ENCODE data around the gene ZNF844.
A peak's percentile ranks its signal among the peaks of the same experiment; 100 is the strongest.
"Not testable (repeated sequence)": the region's sequence is repeated elsewhere in the genome, so short reads cannot be mapped to it uniquely, and the experiment has no call there.

ZNF844 gene

GRCh38 chr19:12092956-12093355, 28.4 kb downstream of the ZNF844 start:
- no peak for DNase-seq

GRCh38 chr19:12093777-12094176, 29.2 kb downstream of the ZNF844 start:
- DNase-seq: no peak

- no peak for DNase-seq
Observed at GRCh38 chr19:12095111-12095790, 30.7 kb downstream of the ZNF844 start.

- no peak for DNase-seq
Observed at GRCh38 chr19:12098040-12098439, 33.5 kb downstream of the ZNF844 start.

GRCh38 chr19:12103909-12104308, 39.4 kb downstream of the ZNF844 start:
- DNase-seq: not testable (repeated sequence)

- DNase-seq: no peak
Observed at GRCh38 chr19:12111176-12111575, 46.6 kb downstream of the ZNF844 start.

GRCh38 chr19:12111943-12112637, 47.6 kb downstream of the ZNF844 start:
- no peak for DNase-seq

- DNase-seq: no peak
Observed at GRCh38 chr19:12112701-12113100, 48.2 kb downstream of the ZNF844 start.

GRCh38 chr19:12113121-12113520, 48.6 kb downstream of the ZNF844 start:
- DNase-seq: no peak

- DNase-seq: no peak
Observed at GRCh38 chr19:12117201-12117970, 52.9 kb downstream of the ZNF844 start.

- peak in 2 of 3 experiments; percentile 2 to 39 for DNase-seq
Observed at GRCh38 chr19:12126707-12127106, 62.2 kb downstream of the ZNF844 start.
